Endothelial cell (in vitro differentiated cells): ENCODE results near the gene RPL18A. TPM values are rescaled to one million over a fixed set of nuclear protein-coding genes. Genes with fewer than 3 reads are reported as not detected.

ENCODE experiments used
- DNase-seq: peaks from one replicate; pipeline ENCODE4 v3.0.0; 2021; ENCODE audit warnings: low spot score
- H3K27ac Mint-ChIP-seq: one replicate; pipeline ENCODE4 v1.8.0; 2021; ENCODE audit warnings: mixed read lengths, inconsistent platforms; ENCODE audit not compliant: unreplicated experiment
- H3K27me3 Mint-ChIP-seq: one replicate; pipeline ENCODE4 v1.8.0; 2021; ENCODE audit warnings: mild to moderate bottlenecking, moderate library complexity, mixed read lengths, inconsistent platforms; ENCODE audit not compliant: unreplicated experiment
- H3K36me3 Mint-ChIP-seq: one replicate; pipeline ENCODE4 v1.8.0; 2021; ENCODE audit warnings: mild to moderate bottlenecking, low read depth, mixed read lengths, inconsistent platforms; ENCODE audit not compliant: unreplicated experiment
- H3K4me1 Mint-ChIP-seq: one replicate; pipeline ENCODE4 v1.8.0; 2021; ENCODE audit warnings: mild to moderate bottlenecking, mixed read lengths, inconsistent platforms; ENCODE audit not compliant: unreplicated experiment
- H3K4me3 Mint-ChIP-seq: one replicate; pipeline ENCODE4 v1.8.0; 2021; ENCODE audit warnings: mild to moderate bottlenecking, mixed read lengths, inconsistent platforms; ENCODE audit not compliant: unreplicated experiment
- H3K9me3 Mint-ChIP-seq: one replicate; pipeline ENCODE4 v1.8.0; 2021; ENCODE audit warnings: mixed read lengths, inconsistent platforms; ENCODE audit not compliant: unreplicated experiment
- total RNA-seq: library from RNA; stranded (reverse); fragmentation: NEBNext Ultra II Directional; extraction: Animal tissue kit (Norgen Biotek cat#: 25700); gene quantifications from one replicate; pipeline ENCODE4 v1.2.1, GENCODE V29; 2021; ENCODE audit not compliant: unreplicated experiment
- TF ChIP-seq, protein P1 (sequence below): fragments of 200-600 bp; sonication (generic); IDR thresholded peaks from one replicate; pipeline ENCODE4 v1.5.0; 2021; ENCODE audit warnings: antibody characterized with exemption; ENCODE audit not compliant: unreplicated experiment

The RPL18A gene
- total RNA-seq, 1 donor from 2014 or later: 2,048 TPM

DNA sequence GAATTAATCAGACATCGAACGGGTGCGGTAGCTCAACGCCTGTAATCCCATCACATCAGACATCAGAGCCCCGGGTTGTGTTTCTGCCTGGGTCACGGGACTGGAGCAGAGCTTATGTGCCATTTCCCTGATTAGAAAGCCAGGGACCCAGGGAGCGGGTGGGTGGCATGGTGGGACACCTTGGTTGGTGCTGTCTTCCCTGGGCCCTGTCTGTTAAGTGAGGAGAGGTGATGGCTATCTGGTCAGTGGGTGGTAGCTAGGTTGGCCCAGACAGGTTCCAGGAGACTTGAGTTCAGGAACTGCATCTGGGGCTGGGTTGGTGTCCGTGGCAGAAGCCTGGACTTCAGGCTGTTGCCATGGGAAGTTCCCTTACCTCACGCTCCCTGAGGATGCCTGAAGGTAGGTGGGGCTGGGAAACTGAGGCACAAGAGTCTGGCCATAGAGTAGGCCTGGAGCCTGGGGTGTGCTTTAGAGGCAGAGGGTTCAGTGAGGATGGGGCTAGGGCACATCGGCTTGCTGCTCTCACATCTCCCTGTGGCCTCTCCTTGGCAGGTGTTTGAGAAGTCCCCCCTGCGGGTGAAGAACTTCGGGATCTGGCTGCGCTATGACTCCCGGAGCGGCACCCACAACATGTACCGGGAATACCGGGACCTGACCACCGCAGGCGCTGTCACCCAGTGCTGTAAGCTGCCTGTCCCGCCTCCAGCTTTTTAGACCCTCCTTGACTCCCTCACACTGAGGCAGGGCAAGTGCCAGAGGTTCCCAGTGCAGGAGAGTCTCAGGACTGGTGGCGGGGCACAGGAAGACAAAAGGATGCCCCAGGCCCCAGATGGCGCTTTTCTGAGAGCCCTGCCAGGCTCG lies 2.1 kb downstream of the RPL18A start:
- H3K27me3 Mint-ChIP-seq: peaks cover 6% of the 10 kb centered on the region
- TF ChIP-seq, protein P1, sequence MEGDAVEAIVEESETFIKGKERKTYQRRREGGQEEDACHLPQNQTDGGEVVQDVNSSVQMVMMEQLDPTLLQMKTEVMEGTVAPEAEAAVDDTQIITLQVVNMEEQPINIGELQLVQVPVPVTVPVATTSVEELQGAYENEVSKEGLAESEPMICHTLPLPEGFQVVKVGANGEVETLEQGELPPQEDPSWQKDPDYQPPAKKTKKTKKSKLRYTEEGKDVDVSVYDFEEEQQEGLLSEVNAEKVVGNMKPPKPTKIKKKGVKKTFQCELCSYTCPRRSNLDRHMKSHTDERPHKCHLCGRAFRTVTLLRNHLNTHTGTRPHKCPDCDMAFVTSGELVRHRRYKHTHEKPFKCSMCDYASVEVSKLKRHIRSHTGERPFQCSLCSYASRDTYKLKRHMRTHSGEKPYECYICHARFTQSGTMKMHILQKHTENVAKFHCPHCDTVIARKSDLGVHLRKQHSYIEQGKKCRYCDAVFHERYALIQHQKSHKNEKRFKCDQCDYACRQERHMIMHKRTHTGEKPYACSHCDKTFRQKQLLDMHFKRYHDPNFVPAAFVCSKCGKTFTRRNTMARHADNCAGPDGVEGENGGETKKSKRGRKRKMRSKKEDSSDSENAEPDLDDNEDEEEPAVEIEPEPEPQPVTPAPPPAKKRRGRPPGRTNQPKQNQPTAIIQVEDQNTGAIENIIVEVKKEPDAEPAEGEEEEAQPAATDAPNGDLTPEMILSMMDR: no peak
- H3K4me3 Mint-ChIP-seq: peak overlapping the region; percentile 100
- DNase-seq: no peak
- H3K36me3 Mint-ChIP-seq: peaks cover 31% of the 10 kb centered on the region
- peaks cover 20% of the 10 kb centered on the region for H3K4me1 Mint-ChIP-seq
- H3K9me3 Mint-ChIP-seq: no peaks in the 10 kb centered on the region
- H3K27ac Mint-ChIP-seq: peak overlapping the region; percentile 57

DNA sequence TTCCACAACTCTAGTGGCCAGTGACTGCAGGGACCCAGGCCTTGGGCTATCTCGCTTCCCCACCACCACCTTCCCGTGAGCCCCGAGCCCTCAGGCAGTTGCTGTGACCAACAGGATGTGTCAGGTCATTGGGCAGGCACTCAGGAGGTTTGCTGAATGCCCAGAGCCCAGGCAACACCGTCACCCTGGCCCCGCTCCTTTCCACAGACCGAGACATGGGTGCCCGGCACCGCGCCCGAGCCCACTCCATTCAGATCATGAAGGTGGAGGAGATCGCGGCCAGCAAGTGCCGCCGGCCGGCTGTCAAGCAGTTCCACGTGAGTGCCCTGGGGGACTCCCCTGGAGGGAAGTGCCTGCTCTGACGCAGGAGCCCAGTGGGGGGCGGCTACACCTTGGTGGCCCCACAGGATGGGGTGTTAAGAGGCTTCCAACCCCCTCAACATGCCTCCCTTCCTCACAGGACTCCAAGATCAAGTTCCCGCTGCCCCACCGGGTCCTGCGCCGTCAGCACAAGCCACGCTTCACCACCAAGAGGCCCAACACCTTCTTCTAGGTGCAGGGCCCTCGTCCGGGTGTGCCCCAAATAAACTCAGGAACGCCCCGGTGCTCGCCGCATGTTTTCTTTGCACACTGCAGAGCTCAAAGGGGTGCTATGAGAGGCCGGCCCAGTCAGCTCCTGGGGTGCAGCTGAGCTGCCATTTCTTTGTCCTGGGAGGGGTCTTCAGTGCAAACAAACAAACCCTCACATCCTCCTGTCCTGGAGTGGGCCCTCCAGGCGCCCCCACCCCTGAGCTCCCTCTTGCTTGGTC lies 3.2 kb downstream of the RPL18A start:
- peaks cover 31% of the 10 kb centered on the region for H3K36me3 Mint-ChIP-seq
- no peak overlapping the region for H3K27ac Mint-ChIP-seq
- peaks cover 20% of the 10 kb centered on the region for H3K4me1 Mint-ChIP-seq
- TF ChIP-seq, protein P1: no peak
- H3K27me3 Mint-ChIP-seq: peaks cover 9% of the 10 kb centered on the region
- H3K4me3 Mint-ChIP-seq: no peak overlapping the region
- DNase-seq: no peak
- H3K9me3 Mint-ChIP-seq: no peaks in the 10 kb centered on the region

DNA sequence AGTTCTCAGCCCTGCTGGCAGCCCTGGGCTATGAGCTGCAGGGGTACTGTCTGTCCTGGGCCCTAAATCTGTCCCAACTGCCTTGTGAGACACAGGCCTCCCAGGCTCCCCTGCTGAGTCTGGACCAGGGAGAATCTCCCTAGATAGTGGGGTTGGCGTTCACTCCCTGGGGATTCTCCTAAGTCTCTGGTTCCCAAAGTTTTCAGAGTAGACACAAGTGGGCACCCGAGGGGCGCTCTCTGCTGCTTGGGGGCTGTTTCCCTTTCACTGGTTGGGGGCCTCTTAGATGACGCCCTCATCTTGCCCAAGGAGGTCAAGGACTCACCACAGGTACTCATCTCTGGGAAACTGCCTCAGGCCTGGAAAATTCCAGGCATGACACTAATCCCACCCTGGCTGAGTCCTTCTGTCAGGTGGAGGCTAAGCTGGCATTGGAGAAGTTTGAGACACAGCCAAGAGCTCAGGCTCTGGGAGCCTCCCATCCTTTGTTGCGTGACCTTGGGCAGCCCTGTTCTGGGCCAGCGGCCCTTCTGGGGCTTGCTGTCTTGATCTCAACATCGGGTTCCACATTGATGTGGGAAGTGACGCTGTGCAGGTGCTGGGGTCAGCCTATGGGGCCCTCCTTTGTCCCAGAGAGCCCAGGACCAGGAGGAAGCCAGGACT lies 3.9 kb downstream of the RPL18A start:
- no peak for DNase-seq
- Mint-ChIP-seq H3K9me3 (no peaks in the 10 kb centered on the region), H3K27ac (no peak overlapping the region), H3K36me3 (peaks cover 31% of the 10 kb centered on the region), H3K4me1 (peaks cover 20% of the 10 kb centered on the region), H3K27me3 (peaks cover 10% of the 10 kb centered on the region), H3K4me3 (no peak overlapping the region)
- TF ChIP-seq, protein P1: no peak

DNA sequence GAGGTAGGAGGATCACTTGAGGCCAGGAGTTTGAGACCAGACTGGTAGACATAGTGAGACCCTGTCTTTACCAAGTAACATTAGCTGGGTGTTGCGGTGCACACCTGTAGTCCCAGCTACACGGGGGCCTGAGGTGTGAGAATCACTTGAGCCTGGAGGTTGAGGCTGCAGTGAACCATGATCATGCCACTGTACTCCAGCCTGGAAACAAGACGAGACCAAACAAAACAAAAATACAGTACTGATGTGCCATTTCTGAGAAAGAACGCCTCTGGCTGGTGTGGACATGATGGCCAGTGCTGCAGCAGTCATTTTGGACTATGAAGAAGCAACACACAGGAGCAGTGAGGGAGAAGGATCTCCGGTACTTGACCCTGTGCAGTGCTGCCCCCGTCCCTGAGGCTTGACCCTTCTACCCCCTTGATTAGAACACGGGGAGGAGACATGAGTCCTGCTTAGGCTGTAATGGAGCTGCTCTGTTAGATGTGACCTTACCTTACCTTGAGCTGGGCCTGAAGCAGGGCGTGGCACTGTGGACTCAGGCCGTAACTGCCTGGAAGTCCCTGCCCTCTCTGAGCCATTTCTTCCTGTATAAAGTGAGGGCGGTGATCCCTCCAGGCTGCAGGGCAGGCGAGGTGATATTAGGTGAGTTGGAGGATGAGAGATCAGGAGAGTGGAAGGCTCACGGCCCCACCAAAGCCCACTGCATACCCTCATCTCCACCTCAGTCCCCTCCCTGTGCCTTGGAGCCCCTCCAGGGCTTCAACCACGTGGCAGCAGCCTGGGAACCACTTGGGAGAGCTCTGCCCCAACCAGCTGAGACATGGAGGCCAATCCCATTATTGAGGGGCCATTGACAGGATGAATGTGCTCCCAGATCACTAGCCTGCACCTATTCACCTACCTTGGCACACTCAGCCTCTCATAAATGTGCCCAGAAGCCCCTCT lies 5.9 kb downstream of the RPL18A start:
- Mint-ChIP-seq H3K4me3 (no peak overlapping the region), H3K9me3 (no peaks in the 10 kb centered on the region), H3K27me3 (peaks cover 10% of the 10 kb centered on the region), H3K36me3 (peaks cover 31% of the 10 kb centered on the region), H3K27ac (peak overlapping the region; percentile 70), H3K4me1 (peaks cover 12% of the 10 kb centered on the region)
- TF ChIP-seq, protein P1: no peak
- no peak for DNase-seq
